ENCODE results near the gene LLGL2.
"Not testable (repeated sequence)": the region's sequence is repeated elsewhere in the genome, so short reads cannot be mapped to it uniquely, and the experiment has no call there.

LLGL2 gene

DNA sequence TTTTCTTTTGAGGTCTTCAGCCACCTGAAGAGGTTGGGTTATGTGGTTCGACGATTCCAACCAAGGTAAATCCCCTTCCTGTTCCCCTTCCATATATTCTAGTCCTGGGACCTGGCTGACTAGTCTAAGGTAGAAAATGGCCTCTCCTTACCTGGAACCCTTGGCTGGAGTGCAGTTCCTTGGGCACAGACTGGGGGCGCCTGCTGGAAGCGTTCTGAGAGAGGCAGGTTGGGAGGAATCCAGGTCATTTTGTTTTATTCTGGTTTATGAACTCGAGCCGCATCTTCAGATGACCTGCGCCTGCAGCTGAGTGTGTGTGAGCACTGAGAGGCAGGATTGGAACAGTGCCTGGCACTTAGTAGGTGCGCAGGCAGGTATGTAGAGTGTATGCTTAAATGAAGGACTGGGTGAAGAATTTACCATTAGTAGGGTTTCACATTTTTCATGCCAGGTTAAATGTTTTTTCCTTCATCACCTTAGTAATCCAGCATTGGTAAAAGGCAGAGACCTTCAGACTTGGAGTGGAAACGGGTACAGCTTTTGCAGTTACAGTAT lies 6.4 kb upstream of the LLGL2 start:
- DNase-seq (ENCODE audit: low spot score) = no peak
- no peak for TF ChIP-seq CTCF (IDR thresholded peaks at IDR 0.05; ENCODE audit: borderline replicate concordance, control extremely low read depth, extremely low read depth, insufficient read depth, missing control alignments)
- in situ Hi-C loops (cut with MboI; ENCODE audit: low sequenced_read_pairs, unreplicated experiment) = no loop called here

DNA sequence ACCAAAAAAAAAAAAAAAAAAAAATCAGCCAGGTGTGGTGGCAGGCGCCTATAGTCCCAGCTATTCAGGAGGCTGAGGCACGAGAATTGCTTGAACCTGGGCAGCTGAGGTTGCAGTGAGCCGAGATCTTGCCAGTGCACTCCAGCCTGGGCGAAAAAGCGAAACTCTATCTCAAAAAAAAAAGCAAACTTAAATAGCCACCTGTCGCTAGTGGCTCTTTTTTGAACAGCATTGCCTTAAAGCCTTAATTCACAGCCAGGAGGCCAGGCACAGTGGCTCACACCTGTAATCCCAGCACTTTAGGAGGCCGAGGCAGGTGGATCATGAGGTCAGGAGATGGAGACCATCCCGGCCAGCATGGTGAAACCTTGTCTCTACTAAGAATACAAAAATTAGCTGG lies 5.1 kb upstream of the LLGL2 start:
- in situ Hi-C loops (cut with MboI; ENCODE audit: low sequenced_read_pairs, unreplicated experiment); DNase-seq (ENCODE audit: low spot score): not testable (repeated sequence)

DNA sequence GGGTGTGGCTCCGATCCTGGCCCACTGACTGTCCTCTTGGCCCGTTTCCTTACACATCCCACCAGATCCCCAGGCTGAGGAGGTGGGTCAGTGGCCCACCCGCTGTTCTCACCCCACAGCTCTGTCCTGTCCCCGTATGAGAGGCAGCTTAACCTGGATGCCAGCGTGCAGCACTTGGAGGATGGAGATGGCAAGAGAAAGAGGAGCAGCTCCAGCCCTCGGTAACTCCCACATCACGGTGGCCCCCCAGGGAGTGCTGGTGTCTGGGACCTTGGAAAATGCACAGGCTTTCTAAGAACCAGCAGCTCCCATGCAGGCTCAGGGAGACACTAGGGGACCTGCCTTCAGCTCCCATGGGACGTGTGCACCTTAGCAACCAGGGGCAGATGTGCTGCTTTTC lies 4.2 kb upstream of the LLGL2 start:
- TF ChIP-seq CTCF (IDR thresholded peaks at IDR 0.05; ENCODE audit: borderline replicate concordance, control extremely low read depth, extremely low read depth, insufficient read depth, missing control alignments) = no peak
- DNase-seq (ENCODE audit: low spot score) = no peak
- in situ Hi-C loops (cut with MboI; ENCODE audit: low sequenced_read_pairs, unreplicated experiment) = no loop called here

GRCh38 chr17:75521951-75522727 lies 3.4 kb upstream of the LLGL2 start:
- no peak for DNase-seq (ENCODE audit: low spot score)
- TF ChIP-seq CTCF (IDR thresholded peaks at IDR 0.05; ENCODE audit: borderline replicate concordance, control extremely low read depth, extremely low read depth, insufficient read depth, missing control alignments) = no peak
- in situ Hi-C loops (cut with MboI; ENCODE audit: low sequenced_read_pairs, unreplicated experiment) = no loop called here

- TF ChIP-seq CTCF (IDR thresholded peaks at IDR 0.05; ENCODE audit: borderline replicate concordance, control extremely low read depth, extremely low read depth, insufficient read depth, missing control alignments) = no peak
- in situ Hi-C loops (cut with MboI; ENCODE audit: low sequenced_read_pairs, unreplicated experiment) = no loop called here
- no peak for DNase-seq (ENCODE audit: low spot score)
These were observed 1.9 kb upstream of the LLGL2 start for GRCh38 chr17:75523647-75524046.

DNA sequence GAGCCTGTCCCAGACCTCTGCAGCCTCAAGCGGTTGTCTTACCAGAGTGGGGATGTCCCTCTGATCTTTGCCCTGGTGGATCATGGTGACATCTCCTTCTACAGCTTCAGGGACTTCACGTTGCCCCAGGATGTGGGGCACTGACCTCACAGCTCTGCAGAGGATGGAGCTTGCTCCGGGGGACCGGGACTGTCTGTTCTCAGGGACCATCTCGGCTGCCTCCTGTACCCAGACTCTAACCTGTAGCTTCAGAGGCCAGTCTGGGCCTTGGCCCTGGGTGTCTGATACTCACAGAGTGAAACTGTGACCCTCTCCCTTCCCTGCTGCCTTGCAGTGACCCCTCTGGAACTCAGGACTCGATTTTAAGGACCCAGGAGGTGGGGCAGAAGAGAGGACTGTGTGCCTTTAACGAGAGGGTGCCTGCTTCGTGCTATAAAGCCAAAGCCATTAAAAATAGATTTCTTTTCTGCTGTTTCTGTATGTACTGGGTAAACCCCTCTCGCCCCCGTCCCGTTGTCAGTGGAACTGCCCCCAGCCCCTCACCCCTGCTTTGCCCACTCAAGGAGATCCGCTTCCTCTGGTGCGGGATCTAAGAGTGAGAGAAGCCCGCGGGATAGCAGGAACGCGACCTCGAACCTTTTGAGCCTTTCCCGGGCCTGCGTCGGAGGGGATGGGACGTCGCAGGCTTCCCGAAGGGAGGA lies 1.1 kb upstream of the LLGL2 start:
- no peak for TF ChIP-seq CTCF (IDR thresholded peaks at IDR 0.05; ENCODE audit: borderline replicate concordance, control extremely low read depth, extremely low read depth, insufficient read depth, missing control alignments)
- DNase-seq (ENCODE audit: low spot score) = no peak
- in situ Hi-C loops (cut with MboI; ENCODE audit: low sequenced_read_pairs, unreplicated experiment) = no loop called here

Measured in GM13976 (cell line).